HG03159 (cell line): Measurements from ENCODE around the gene CCL14.
"Not testable (repeated sequence)": the region's sequence is repeated elsewhere in the genome, so short reads cannot be mapped to it uniquely, and the experiment has no call there.

Source experiments
- ATAC-seq: cut with Tn5 transposase; IDR thresholded peaks from one replicate; pipeline ENCODE4 v1.9.1; 2021; ENCODE audit warnings: mild to moderate bottlenecking, moderate library complexity; ENCODE audit not compliant: unreplicated experiment

CCL14 gene

DNA sequence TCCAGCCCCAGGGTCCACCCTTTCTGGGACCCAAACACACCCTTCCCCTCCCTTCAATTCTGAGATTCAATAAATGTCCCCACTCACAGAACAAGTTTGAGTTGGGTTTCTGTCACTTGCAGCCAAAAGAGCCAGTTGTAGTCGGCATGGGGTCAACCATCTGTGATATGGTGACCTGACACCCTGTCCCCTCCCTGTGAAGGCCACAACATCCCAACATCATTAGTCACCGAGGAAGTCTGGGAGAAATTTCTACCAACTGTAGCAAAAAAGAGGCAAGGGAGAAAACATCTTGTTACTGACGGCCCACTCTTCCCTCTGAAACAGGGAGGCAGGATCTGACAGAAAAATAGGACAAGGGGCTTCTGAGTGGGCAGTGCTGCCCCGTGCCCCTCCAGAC is 42.4 kb downstream of the CCL14 start:
- ATAC-seq, result no peak

DNA sequence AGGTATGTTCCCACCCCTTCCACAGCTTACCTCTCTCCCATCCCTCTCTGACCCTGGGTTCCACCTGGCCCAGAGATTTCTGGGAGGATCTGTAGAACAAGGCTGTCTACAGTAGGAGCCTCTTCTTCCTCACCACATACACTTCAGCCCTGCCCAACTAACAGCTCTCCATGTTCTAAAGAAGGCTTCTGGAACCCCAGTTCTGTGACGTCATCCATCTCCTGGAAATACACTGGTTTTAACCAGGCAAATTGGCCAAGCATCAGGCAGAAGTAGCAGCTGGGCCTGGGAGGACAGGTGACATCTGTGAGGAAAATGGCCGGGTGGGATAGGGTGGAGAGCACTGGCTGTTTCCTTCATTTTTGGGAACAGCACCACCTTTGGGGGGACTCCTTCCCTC is 43.0 kb downstream of the CCL14 start, which contains the start of gene LYZL6:
Gene LYZL6, minus strand, starts transcription at position 177 of the 400 bp plus-strand sequence. CDS start 4,357 bp downstream, outside the sequence.
- no peak for ATAC-seq

- ATAC-seq, result no peak
Observed at GRCh38 chr17:35942588-35943186, 43.8 kb downstream of the CCL14 start.

DNA sequence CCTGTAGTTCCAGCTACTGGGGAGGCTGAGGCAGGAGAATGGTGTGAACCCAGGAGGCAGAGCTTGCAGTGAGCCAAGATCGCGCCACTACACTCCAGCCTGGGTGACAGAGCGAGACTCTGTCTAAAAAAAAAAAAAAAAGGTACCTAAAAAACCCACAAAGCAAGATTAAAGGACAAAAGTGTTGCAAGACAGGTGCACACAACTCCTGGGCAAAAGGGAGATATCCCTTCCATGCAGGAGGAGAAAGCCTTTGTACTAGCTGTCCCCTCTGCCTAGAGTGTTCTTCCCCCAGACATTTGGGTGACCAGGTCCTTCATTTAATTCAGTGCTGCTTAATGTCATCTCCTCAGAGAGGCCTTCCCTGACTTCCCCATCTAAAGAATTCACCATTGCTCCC is 48.0 kb downstream of the CCL14 start:
- not testable (repeated sequence) for ATAC-seq

GRCh38 chr17:35936063-35936462 is 50.5 kb downstream of the CCL14 start:
- no peak for ATAC-seq

DNA sequence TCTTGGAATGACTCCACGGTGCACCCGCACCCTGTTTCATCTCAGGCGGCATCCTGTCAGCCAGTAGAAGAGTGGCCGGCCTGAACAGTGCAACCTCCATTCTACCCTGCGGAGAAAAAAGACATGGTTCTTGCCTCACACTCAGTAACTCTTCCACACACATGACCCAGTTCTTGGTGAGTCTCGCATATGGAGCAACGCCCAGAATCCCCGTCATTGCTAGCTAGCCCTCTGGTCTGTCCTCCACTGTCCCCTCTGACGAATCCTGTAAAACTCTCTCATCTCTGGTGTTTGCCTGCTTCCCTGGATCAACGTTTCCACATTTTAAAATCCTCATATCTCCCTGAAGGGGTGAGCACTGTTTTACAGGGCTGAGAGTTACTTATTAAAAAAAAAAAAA is 51.8 kb downstream of the CCL14 start:
- ATAC-seq, result no peak
